ENCODE data around the gene OSMR. TPM values are rescaled to one million over a fixed set of nuclear protein-coding genes. Genes with fewer than 3 reads are reported as not detected.

Gene OSMR
- polyA plus RNA-seq (ENCODE audit: insufficient read length), result 10.5 TPM

- peak; percentile 77 for DNase-seq
These were observed at the start of gene OSMR for GRCh38 chr5:38845526-38846378. OSMR (plus strand) TSS chr5:38846012; CDS start chr5:38869045, 23,033 bp downstream.

GRCh38 chr5:38796742-38797108, 49.1 kb upstream of the OSMR start:
- no peak for DNase-seq

- no peak for DNase-seq
These were observed 48.0 kb upstream of the OSMR start for GRCh38 chr5:38797838-38798237.

- DNase-seq, result no peak
These were observed 46.0 kb upstream of the OSMR start for GRCh38 chr5:38799556-38800377.

GRCh38 chr5:38800515-38800914, 45.3 kb upstream of the OSMR start:
- DNase-seq, result no peak

- DNase-seq, result no peak
These were observed 43.7 kb upstream of the OSMR start for GRCh38 chr5:38802125-38802524.

- no peak for DNase-seq
These were observed 42.6 kb upstream of the OSMR start for GRCh38 chr5:38803246-38803645.

GRCh38 chr5:38806775-38807258, 39.0 kb upstream of the OSMR start:
- DNase-seq, result no peak

- no peak for DNase-seq
These were observed 38.0 kb upstream of the OSMR start for GRCh38 chr5:38807570-38808483.

GRCh38 chr5:38808666-38809343, 37.0 kb upstream of the OSMR start:
- no peak for DNase-seq

- peak; percentile 88 for DNase-seq
These were observed 36.1 kb upstream of the OSMR start for GRCh38 chr5:38809388-38810359.

GRCh38 chr5:38814879-38815278, 30.9 kb upstream of the OSMR start:
- DNase-seq, result no peak

GRCh38 chr5:38816083-38817030, 29.5 kb upstream of the OSMR start:
- DNase-seq, result no peak

- no peak for DNase-seq
These were observed 24.1 kb upstream of the OSMR start for GRCh38 chr5:38821679-38822078.

GRCh38 chr5:38823503-38823902, 22.3 kb upstream of the OSMR start:
- no peak for DNase-seq

- no peak for DNase-seq
These were observed 21.0 kb upstream of the OSMR start for GRCh38 chr5:38824821-38825220.

- DNase-seq, result no peak
These were observed 20.3 kb upstream of the OSMR start for GRCh38 chr5:38825494-38825893.

- no peak for DNase-seq
These were observed 18.3 kb upstream of the OSMR start for GRCh38 chr5:38827525-38827924.

GRCh38 chr5:38830521-38831051, 15.2 kb upstream of the OSMR start:
- no peak for DNase-seq

All from hindlimb muscle (tissue), 1 donor.